ENCODE measurements around the gene CCDC188. TPM values are rescaled to one million over a fixed set of nuclear protein-coding genes. Genes with fewer than 3 reads are reported as not detected.

The CCDC188 gene
- total and polyA plus RNA-seq, 4 donors: 0.78 to 4.0 TPM; not detected in 2

GRCh38 chr22:20130319-20130718 lies 20.5 kb downstream of the CCDC188 start:
- H3K27ac ChIP-seq (ENCODE audit: low read depth in 1 of 2, low read length in 2 of 2): peak overlapping the region in 1 of 2 donors; percentile 41
- no peaks in the 10 kb centered on the region for H3K27me3 ChIP-seq (ENCODE audit: control insufficient read depth in 1 of 2, insufficient read depth in 2 of 2, low read length in 1 of 2)
- no peak overlapping the region for H3K4me3 ChIP-seq (ENCODE audit: low read length in 2 of 2)
- no peak for DNase-seq
- 68 to 71% methylated on average over 3 of the region's 3 CpGs for WGBS, 2 donors
- no peaks in the 10 kb centered on the region for H3K4me1 ChIP-seq (ENCODE audit: control insufficient read depth in 1 of 2, insufficient read depth in 2 of 2, low read length in 2 of 2)
- no peak for ATAC-seq (ENCODE audit: low FRiP score)
- intact Hi-C loops (cut with DNase I): loop anchor here in 1 of 2 donors (5.0 kb wide), 1 partner anchor 953 kb away; the partner anchor contains the start of gene SLC25A1
- no peaks in the 10 kb centered on the region for H3K36me3 ChIP-seq (ENCODE audit: control insufficient read depth in 1 of 2, insufficient read depth in 2 of 2, low read length in 1 of 2)
- no peaks in the 10 kb centered on the region for H3K9me3 ChIP-seq (ENCODE audit: control insufficient read depth, low read length)

DNA sequence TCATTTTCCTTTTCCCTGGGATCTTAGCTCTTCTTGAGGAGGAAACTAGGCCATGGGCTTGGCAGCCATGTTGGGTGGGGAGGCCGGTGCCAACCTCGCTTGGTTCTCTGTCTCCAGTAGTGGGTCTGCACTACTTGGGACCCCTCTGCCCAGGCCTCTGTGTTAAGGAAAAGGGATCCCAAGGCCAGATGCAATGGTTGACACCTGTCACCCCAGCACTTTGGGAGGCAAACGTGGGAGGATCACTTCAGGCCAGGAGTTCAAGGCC lies 21.2 kb downstream of the CCDC188 start:
- Histone ChIP-seq H3K4me1 (ENCODE audit: control insufficient read depth in 1 of 2, insufficient read depth in 2 of 2, low read length in 2 of 2) (no peaks in the 10 kb centered on the region), H3K27ac (ENCODE audit: low read depth in 1 of 2, low read length in 2 of 2) (no peak overlapping the region), H3K9me3 (ENCODE audit: control insufficient read depth, low read length) (no peaks in the 10 kb centered on the region), H3K36me3 (ENCODE audit: control insufficient read depth in 1 of 2, insufficient read depth in 2 of 2, low read length in 1 of 2) (no peaks in the 10 kb centered on the region), H3K27me3 (ENCODE audit: control insufficient read depth in 1 of 2, insufficient read depth in 2 of 2, low read length in 1 of 2) (no peaks in the 10 kb centered on the region), H3K4me3 (ENCODE audit: low read length in 2 of 2) (no peak overlapping the region)
- 83% methylated on average over 3 of the region's 3 CpGs for WGBS, 2 donors
- ATAC-seq (ENCODE audit: low FRiP score) (no peak), DNase-seq (no peak)
- intact Hi-C loops (cut with DNase I): loop anchor here in 1 of 2 donors (5.0 kb wide), 1 partner anchor 952 kb away; the partner anchor contains the start of gene SLC25A1

DNA sequence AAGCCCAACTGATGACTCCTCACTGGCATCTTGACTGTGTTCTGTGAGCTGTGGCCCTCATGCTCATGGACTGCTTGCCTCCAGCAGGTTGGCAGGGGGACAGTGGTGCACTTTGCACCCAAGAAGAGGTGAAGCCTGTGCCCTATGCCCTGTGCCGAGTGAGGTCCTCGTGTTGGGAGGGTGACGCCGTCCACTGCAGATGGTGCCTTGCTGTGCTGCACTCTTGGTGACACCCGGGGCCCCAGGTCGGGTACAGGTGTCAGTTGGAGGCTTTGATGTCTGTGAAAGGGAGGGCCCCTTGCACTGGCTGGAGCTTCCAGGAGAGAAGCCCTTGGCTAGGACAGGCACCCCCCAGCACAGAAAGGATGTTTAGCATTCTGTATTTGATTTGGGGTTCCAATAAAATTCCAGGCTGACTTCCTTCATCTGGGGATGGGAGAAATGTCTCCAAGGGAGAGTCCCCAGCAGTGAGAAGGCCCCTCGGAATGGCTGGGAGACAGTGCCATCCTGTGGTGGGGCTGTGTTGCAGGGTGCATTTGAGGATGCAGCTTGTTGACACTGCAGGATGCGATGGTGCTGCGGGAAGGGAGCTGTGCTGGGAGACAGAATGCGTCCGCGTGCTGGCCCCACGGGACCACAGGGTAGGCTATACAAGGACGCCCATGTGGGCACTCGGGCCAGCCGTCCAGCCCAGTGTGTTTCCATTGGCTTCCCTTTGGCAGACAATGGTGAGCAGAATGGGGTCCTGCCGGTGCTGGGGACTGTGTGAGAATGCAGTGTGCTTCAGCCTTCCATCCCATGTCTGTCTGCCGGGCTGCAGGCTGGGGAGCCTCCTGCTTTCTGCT lies 21.7 kb downstream of the CCDC188 start:
- no peak for DNase-seq
- Histone ChIP-seq H3K4me1 (ENCODE audit: control insufficient read depth in 1 of 2, insufficient read depth in 2 of 2, low read length in 2 of 2) (no peaks in the 10 kb centered on the region), H3K4me3 (ENCODE audit: low read length in 2 of 2) (no peak overlapping the region), H3K27ac (ENCODE audit: low read depth in 1 of 2, low read length in 2 of 2) (no peak overlapping the region), H3K36me3 (ENCODE audit: control insufficient read depth in 1 of 2, insufficient read depth in 2 of 2, low read length in 1 of 2) (no peaks in the 10 kb centered on the region), H3K27me3 (ENCODE audit: control insufficient read depth in 1 of 2, insufficient read depth in 2 of 2, low read length in 1 of 2) (no peaks in the 10 kb centered on the region), H3K9me3 (ENCODE audit: control insufficient read depth, low read length) (no peaks in the 10 kb centered on the region)
- 23 to 30% methylated on average over 18 of the region's 18 CpGs for WGBS, 2 donors
- ATAC-seq (ENCODE audit: low FRiP score): no peak
- intact Hi-C loops (cut with DNase I): no loop called here

- 36 to 46% methylated on average over 2 of the region's 2 CpGs for WGBS, 2 donors
- Histone ChIP-seq H3K4me3 (ENCODE audit: low read length in 2 of 2) (no peak overlapping the region), H3K4me1 (ENCODE audit: control insufficient read depth in 1 of 2, insufficient read depth in 2 of 2, low read length in 2 of 2) (no peaks in the 10 kb centered on the region), H3K27me3 (ENCODE audit: control insufficient read depth in 1 of 2, insufficient read depth in 2 of 2, low read length in 1 of 2) (no peaks in the 10 kb centered on the region), H3K9me3 (ENCODE audit: control insufficient read depth, low read length) (no peaks in the 10 kb centered on the region), H3K27ac (ENCODE audit: low read depth in 1 of 2, low read length in 2 of 2) (no peak overlapping the region), H3K36me3 (ENCODE audit: control insufficient read depth in 1 of 2, insufficient read depth in 2 of 2, low read length in 1 of 2) (no peaks in the 10 kb centered on the region)
- DNase-seq (no peak), ATAC-seq (ENCODE audit: low FRiP score) (no peak)
- intact Hi-C loops (cut with DNase I): no loop called here
Measured at GRCh38 chr22:20128619-20128901, 22.3 kb downstream of the CCDC188 start.

- H3K27ac ChIP-seq (ENCODE audit: low read depth in 1 of 2, low read length in 2 of 2): no peak overlapping the region
- no peaks in the 10 kb centered on the region for H3K36me3 ChIP-seq (ENCODE audit: control insufficient read depth in 1 of 2, insufficient read depth in 2 of 2, low read length in 1 of 2)
- 71 to 72% methylated on average over 17 of the region's 17 CpGs for WGBS, 2 donors
- ATAC-seq (ENCODE audit: low FRiP score) (no peak), DNase-seq (no peak)
- H3K9me3 ChIP-seq (ENCODE audit: control insufficient read depth, low read length): no peaks in the 10 kb centered on the region
- no peaks in the 10 kb centered on the region for H3K4me1 ChIP-seq (ENCODE audit: control insufficient read depth in 1 of 2, insufficient read depth in 2 of 2, low read length in 2 of 2)
- H3K27me3 ChIP-seq (ENCODE audit: control insufficient read depth in 1 of 2, insufficient read depth in 2 of 2, low read length in 1 of 2): no peaks in the 10 kb centered on the region
- intact Hi-C loops (cut with DNase I): no loop called here
- H3K4me3 ChIP-seq (ENCODE audit: low read length in 2 of 2): no peak overlapping the region
Measured at GRCh38 chr22:20127869-20128618, 22.8 kb downstream of the CCDC188 start.

- Histone ChIP-seq H3K9me3 (ENCODE audit: control insufficient read depth, low read length) (no peaks in the 10 kb centered on the region), H3K4me1 (ENCODE audit: control insufficient read depth in 1 of 2, insufficient read depth in 2 of 2, low read length in 2 of 2) (no peaks in the 10 kb centered on the region), H3K36me3 (ENCODE audit: control insufficient read depth in 1 of 2, insufficient read depth in 2 of 2, low read length in 1 of 2) (peaks cover 0 to under 1% of the 10 kb centered on the region in 2 donors), H3K27me3 (ENCODE audit: control insufficient read depth in 1 of 2, insufficient read depth in 2 of 2, low read length in 1 of 2) (no peaks in the 10 kb centered on the region), H3K4me3 (ENCODE audit: low read length in 2 of 2) (no peak overlapping the region), H3K27ac (ENCODE audit: low read depth in 1 of 2, low read length in 2 of 2) (no peak overlapping the region)
- WGBS, 2 donors: 83 to 84% methylated on average over 15 of the region's 15 CpGs
- no peak for ATAC-seq (ENCODE audit: low FRiP score)
- intact Hi-C loops (cut with DNase I): no loop called here
- no peak for DNase-seq
Measured at GRCh38 chr22:20127318-20127868, 23.5 kb downstream of the CCDC188 start.

DNA sequence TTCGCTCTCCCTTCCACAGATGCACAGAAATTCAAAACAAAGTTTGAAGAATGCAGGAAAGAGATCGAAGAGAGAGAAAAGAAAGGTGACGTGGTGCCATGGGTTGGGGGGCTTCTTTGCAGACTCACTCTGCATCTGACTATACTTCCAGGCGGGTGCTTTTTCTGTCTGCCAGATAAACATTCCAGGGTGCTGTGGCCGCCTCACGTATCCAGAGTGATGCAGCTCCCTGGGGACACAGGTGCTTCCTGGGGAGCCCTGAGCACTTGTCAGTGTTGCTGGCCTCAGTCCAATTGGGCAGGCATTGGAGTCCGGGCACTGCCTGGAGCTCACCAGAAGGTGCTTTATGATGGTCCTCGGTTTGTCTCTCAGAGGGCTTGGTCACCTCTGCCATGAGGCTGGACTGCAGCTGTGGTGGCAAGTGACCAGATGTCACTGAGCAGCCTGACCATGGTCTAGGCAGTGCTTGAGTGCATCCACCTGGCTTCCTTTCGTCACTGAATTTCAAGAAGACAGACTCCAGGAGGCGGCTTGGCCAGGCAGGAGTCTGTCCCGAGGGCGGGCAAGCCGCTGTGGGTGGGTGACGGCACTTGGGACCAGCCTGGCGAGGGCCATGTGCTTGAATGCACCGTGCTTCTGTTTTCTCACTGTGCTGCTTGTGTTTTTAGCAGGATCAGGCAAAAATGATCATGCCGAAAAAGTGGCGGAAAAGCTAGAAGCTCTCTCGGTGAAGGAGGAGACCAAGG lies 24.4 kb downstream of the CCDC188 start:
- DNase-seq: no peak
- H3K9me3 ChIP-seq (ENCODE audit: control insufficient read depth, low read length): no peaks in the 10 kb centered on the region
- no peak overlapping the region for H3K27ac ChIP-seq (ENCODE audit: low read depth in 1 of 2, low read length in 2 of 2)
- no peaks in the 10 kb centered on the region for H3K27me3 ChIP-seq (ENCODE audit: control insufficient read depth in 1 of 2, insufficient read depth in 2 of 2, low read length in 1 of 2)
- H3K4me1 ChIP-seq (ENCODE audit: control insufficient read depth in 1 of 2, insufficient read depth in 2 of 2, low read length in 2 of 2): no peaks in the 10 kb centered on the region
- intact Hi-C loops (cut with DNase I): no loop called here
- H3K36me3 ChIP-seq (ENCODE audit: control insufficient read depth in 1 of 2, insufficient read depth in 2 of 2, low read length in 1 of 2): peaks cover 0 to 3% of the 10 kb centered on the region in 2 donors
- H3K4me3 ChIP-seq (ENCODE audit: low read length in 2 of 2): no peak overlapping the region
- WGBS, 2 donors: 81 to 82% methylated on average over 19 of the region's 19 CpGs
- ATAC-seq (ENCODE audit: low FRiP score): no peak

- peaks cover 0 to 3% of the 10 kb centered on the region in 2 donors for H3K36me3 ChIP-seq (ENCODE audit: control insufficient read depth in 1 of 2, insufficient read depth in 2 of 2, low read length in 1 of 2)
- no peaks in the 10 kb centered on the region for H3K4me1 ChIP-seq (ENCODE audit: control insufficient read depth in 1 of 2, insufficient read depth in 2 of 2, low read length in 2 of 2)
- intact Hi-C loops (cut with DNase I): no loop called here
- no peaks in the 10 kb centered on the region for H3K9me3 ChIP-seq (ENCODE audit: control insufficient read depth, low read length)
- ATAC-seq (ENCODE audit: low FRiP score): no peak
- 85 to 88% methylated on average over 32 of the region's 32 CpGs for WGBS, 2 donors
- no peak for DNase-seq
- H3K27ac ChIP-seq (ENCODE audit: low read depth in 1 of 2, low read length in 2 of 2): no peak overlapping the region
- H3K4me3 ChIP-seq (ENCODE audit: low read length in 2 of 2): no peak overlapping the region
- H3K27me3 ChIP-seq (ENCODE audit: control insufficient read depth in 1 of 2, insufficient read depth in 2 of 2, low read length in 1 of 2): no peaks in the 10 kb centered on the region
Measured at GRCh38 chr22:20125201-20126174, 25.4 kb downstream of the CCDC188 start.
